Ectodermal cell (in vitro differentiated cells): ENCODE measurements around the gene MED19.
A peak's percentile ranks its signal among the peaks of the same experiment; 100 is the strongest.

Source experiments
- H3K27ac ChIP-seq: 2 replicates; pipeline ENCODE4 v1.7.0; 2013; ENCODE audit warnings: mild to moderate bottlenecking, low read depth, low read length; ENCODE audit not compliant: insufficient read depth, poor library complexity, severe bottlenecking
- H3K27me3 ChIP-seq: 2 replicates; pipeline ENCODE4 v1.7.0; 2013; ENCODE audit warnings: mild to moderate bottlenecking, low read length; ENCODE audit not compliant: insufficient read depth, control insufficient read depth, poor library complexity, severe bottlenecking
- H3K36me3 ChIP-seq: one replicate; pipeline ENCODE4 v1.7.0; 2013; ENCODE audit warnings: low read length; ENCODE audit not compliant: control insufficient read depth, insufficient read depth
- H3K4me1 ChIP-seq: one replicate; pipeline ENCODE4 v1.7.0; 2013; ENCODE audit warnings: low read length; ENCODE audit not compliant: control insufficient read depth, insufficient read depth
- H3K4me3 ChIP-seq: 2 replicates; pipeline ENCODE4 v1.7.0; 2013; ENCODE audit warnings: low read depth, low read length, control low read depth; ENCODE audit not compliant: insufficient read depth
- H3K9me3 ChIP-seq: 2 replicates; pipeline ENCODE4 v1.7.0; 2013; ENCODE audit warnings: mild to moderate bottlenecking, low read length, moderate library complexity; ENCODE audit not compliant: control insufficient read depth
- WGBS, 2 experiments: methylation state at CpG; one replicate each; pipeline ENCODE4 v1.1.7; 2013; ENCODE audit warnings: missing lambda C conversion rate in 2 of 2; 5-methylcytosine and 5-hydroxymethylcytosine counted together

MED19 gene

GRCh38 chr11:57657194-57658022, 54.6 kb downstream of the MED19 start, which contains the start of gene CLP1:
Gene CLP1, plus strand, starts transcription at chr11:57657762. Its CDS starts 1,715 bp downstream, at chr11:57659477.
- Histone ChIP-seq H3K27me3 (peaks cover 5% of the 10 kb centered on the region), H3K9me3 (no peaks in the 10 kb centered on the region), H3K36me3 (peaks cover 13% of the 10 kb centered on the region), H3K27ac (no peak within 1 kb of the TSS), H3K4me1 (no peaks in the 10 kb centered on the region), H3K4me3 (peak within 1 kb of the TSS; percentile 64)
- 1% methylated on average over 45 of the region's 45 CpGs for WGBS, 2 experiments

GRCh38 chr11:57656885-57657193, 55.2 kb downstream of the MED19 start:
- Histone ChIP-seq H3K27ac (no peak overlapping the region), H3K9me3 (no peaks in the 10 kb centered on the region), H3K36me3 (peaks cover 13% of the 10 kb centered on the region), H3K4me1 (no peaks in the 10 kb centered on the region), H3K4me3 (peak overlapping the region; percentile 64), H3K27me3 (peaks cover 5% of the 10 kb centered on the region)
- 51 to 56% methylated on average over 5 of the region's 5 CpGs for WGBS, 2 experiments
